Liver (tissue), 9 donors: ENCODE data around the gene DNAH6. TPM values are rescaled to one million over a fixed set of nuclear protein-coding genes. Genes with fewer than 3 reads are reported as not detected.

Experiments used
- DNase-seq: peaks from one replicate; pipeline ENCODE4 v3.0.0-alpha.2; 2017; ENCODE audit warnings: low spot score
- H3K27ac ChIP-seq, 2 donors: one replicate each; pipeline ENCODE4 v1.7.0; 2013; ENCODE audit warnings: inconsistent platforms in 2 of 2, low read length in 2 of 2, control low read depth in 1 of 2, low read depth in 1 of 2, mild to moderate bottlenecking in 1 of 2
- H3K27me3 ChIP-seq, 4 donors: one replicate each; pipeline versions ENCODE4 v1.6.1 to v1.7.0; 2013; ENCODE audit warnings: low read length in 3 of 4, inconsistent platforms in 1 of 4, mild to moderate bottlenecking in 1 of 4, moderate library complexity in 1 of 4; ENCODE audit not compliant: control insufficient read depth in 4 of 4, insufficient read depth in 4 of 4
- H3K36me3 ChIP-seq, 4 donors: one replicate each; pipeline versions ENCODE4 v1.6.1 to v1.7.0; 2013; ENCODE audit warnings: low read length in 3 of 4, mild to moderate bottlenecking in 3 of 4, low read depth in 1 of 4, moderate library complexity in 1 of 4; ENCODE audit not compliant: control insufficient read depth in 4 of 4, insufficient read depth in 3 of 4
- H3K4me1 ChIP-seq, 4 donors: one replicate each; pipeline versions ENCODE4 v1.6.1 to v1.7.0; 2013; ENCODE audit warnings: low read length in 3 of 4, mild to moderate bottlenecking in 3 of 4, moderate library complexity in 1 of 4; ENCODE audit not compliant: control insufficient read depth in 4 of 4, insufficient read depth in 4 of 4
- H3K4me3 ChIP-seq, 3 donors: one replicate each; pipeline versions ENCODE4 v1.6.1 to v1.7.0; 2013; ENCODE audit warnings: low read length in 3 of 3, control low read depth in 1 of 3, low read depth in 1 of 3, mild to moderate bottlenecking in 1 of 3
- H3K9ac ChIP-seq, 2 donors: one replicate each; pipeline ENCODE4 v1.7.0; 2013; ENCODE audit warnings: low read length in 2 of 2, mild to moderate bottlenecking in 2 of 2, moderate library complexity in 2 of 2, control low read depth in 1 of 2, low read depth in 1 of 2
- H3K9me3 ChIP-seq, 4 donors: one replicate each; pipeline versions ENCODE4 v1.6.1 to v1.7.0; 2013; ENCODE audit warnings: low read length in 3 of 4; ENCODE audit not compliant: control insufficient read depth in 4 of 4
- ATF3 ChIP-seq: IDR thresholded peaks from 2 replicates; pipeline ENCODE4 v1.6.1; 2016; ENCODE audit warnings: antibody characterized with exemption
- EGR1 ChIP-seq, 2 donors: IDR thresholded peaks; 2 replicates each; pipeline ENCODE4 v1.6.1; 2016 to 2018; ENCODE audit warnings: antibody characterized with exemption in 2 of 2, low read depth in 2 of 2
- FOXA1 ChIP-seq: IDR thresholded peaks from 2 replicates; pipeline ENCODE4 v1.6.1; 2016; ENCODE audit warnings: antibody characterized with exemption
- FOXA2 ChIP-seq: IDR thresholded peaks from 2 replicates; pipeline ENCODE4 v1.6.1; 2016; ENCODE audit warnings: antibody characterized with exemption
- GABPA ChIP-seq, 2 donors: IDR thresholded peaks in 1 of 2; conservative IDR thresholded peaks in 1 of 2; 2 replicates each; pipeline ENCODE4 v1.6.1; 2016; ENCODE audit warnings: antibody characterized with exemption in 2 of 2, mild to moderate bottlenecking in 1 of 2, moderate library complexity in 1 of 2
- HNF4A ChIP-seq, 2 donors: conservative IDR thresholded peaks; 2 replicates each; pipeline ENCODE4 v1.6.1; 2016; ENCODE audit warnings: antibody characterized with exemption in 2 of 2, mild to moderate bottlenecking in 2 of 2
- HNF4G ChIP-seq: IDR thresholded peaks from 2 replicates; pipeline ENCODE4 v1.6.1; 2016; ENCODE audit warnings: antibody characterized with exemption
- JUND ChIP-seq, 2 donors: IDR thresholded peaks; 2 replicates each; pipeline ENCODE4 v1.6.1; 2016; ENCODE audit warnings: antibody characterized with exemption in 2 of 2
- MAX ChIP-seq: IDR thresholded peaks from 2 replicates; pipeline ENCODE4 v1.6.1; 2016; ENCODE audit warnings: antibody characterized with exemption
- NR2F2 ChIP-seq: IDR thresholded peaks from 2 replicates; pipeline ENCODE4 v1.6.1; 2016; ENCODE audit warnings: antibody characterized with exemption
- RAD21 ChIP-seq, 2 donors: IDR thresholded peaks; 2 replicates each; pipeline ENCODE4 v1.6.1; 2016; ENCODE audit warnings: antibody characterized with exemption in 2 of 2, mild to moderate bottlenecking in 2 of 2
- RXRA ChIP-seq, 2 donors: IDR thresholded peaks; 2 replicates each; pipeline ENCODE4 v1.6.1; 2017 to 2018; ENCODE audit warnings: antibody characterized with exemption in 2 of 2, mild to moderate bottlenecking in 1 of 2
- SP1 ChIP-seq: IDR thresholded peaks from 2 replicates; pipeline ENCODE4 v1.6.1; 2018; ENCODE audit warnings: antibody characterized with exemption, mild to moderate bottlenecking
- YY1 ChIP-seq: IDR thresholded peaks from 2 replicates; pipeline ENCODE4 v1.6.1; 2016; ENCODE audit warnings: antibody characterized with exemption, mild to moderate bottlenecking
- ZBTB33 ChIP-seq: IDR thresholded peaks from 2 replicates; pipeline ENCODE4 v1.6.1; 2016; ENCODE audit warnings: antibody characterized with exemption
- WGBS: extraction: QIAGEN DNeasy Blood & Tissue Kit; methylation state at CpG from one replicate; pipeline ENCODE4 v1.1.7; 2013; 5-methylcytosine and 5-hydroxymethylcytosine counted together
- polyA plus RNA-seq, 2 donors: library from polyadenylated mRNA; stranded (reverse) in 1 of 2; unstranded in 1 of 2; fragments of 200-250 nt in 1 of 2; fragments of >200 nt in 1 of 2; fragmentation: Nextera tagmentation in 1 of 2; extraction: Ambion mirVana in 1 of 2; gene quantifications; one replicate each; pipeline versions ENCODE4 v1.2.1 to v1.2.3, GENCODE V29; 2013 to 2015
- total RNA-seq, 2 donors: library from RNA; depleted of rRNA; stranded (reverse); fragments of >200 nt; gene quantifications; one replicate each; pipeline ENCODE4 v1.2.3, GENCODE V29; 2014
- TF ChIP-seq, protein P1 (sequence below): IDR thresholded peaks from 2 replicates; pipeline ENCODE4 v1.6.1; 2016; ENCODE audit warnings: antibody characterized with exemption, mild to moderate bottlenecking
- TF ChIP-seq, protein P2 (sequence below): fragments of 150-350 bp; IDR thresholded peaks from 2 replicates; pipeline ENCODE4 v1.5.1; 2017; ENCODE audit warnings: improper control_type of control experiment, low read depth, low read length; ENCODE audit not compliant: missing input control
- donor health status: healthy.
- donor health status: healthy.
- donor health status: healthy.
- donor health status: healthy.
- donor health status: healthy.

DNAH6 gene
- total and polyA plus RNA-seq, 4 donors, result 0.32 to 1.6 (median 0.59) TPM

DNA sequence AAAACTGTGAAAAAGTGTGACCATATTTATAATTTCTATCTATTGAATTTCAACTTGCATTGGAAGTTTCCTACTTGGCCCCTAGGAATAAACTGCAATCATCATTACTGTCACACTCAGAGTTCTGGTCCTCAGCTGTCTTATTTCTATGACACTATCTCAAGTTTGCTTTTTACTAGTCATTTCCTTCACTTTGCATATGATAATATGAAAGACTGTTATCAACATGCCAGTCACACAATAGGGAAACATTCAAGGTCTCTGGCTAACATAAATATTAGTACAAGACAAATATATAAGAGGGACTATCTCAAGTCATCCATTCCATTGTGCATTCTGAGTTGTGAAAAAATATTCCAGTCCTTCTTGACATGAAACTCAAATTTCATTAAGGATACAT, 28.7 kb downstream of the DNAH6 start (continued):
- TF ChIP-seq, protein P1, sequence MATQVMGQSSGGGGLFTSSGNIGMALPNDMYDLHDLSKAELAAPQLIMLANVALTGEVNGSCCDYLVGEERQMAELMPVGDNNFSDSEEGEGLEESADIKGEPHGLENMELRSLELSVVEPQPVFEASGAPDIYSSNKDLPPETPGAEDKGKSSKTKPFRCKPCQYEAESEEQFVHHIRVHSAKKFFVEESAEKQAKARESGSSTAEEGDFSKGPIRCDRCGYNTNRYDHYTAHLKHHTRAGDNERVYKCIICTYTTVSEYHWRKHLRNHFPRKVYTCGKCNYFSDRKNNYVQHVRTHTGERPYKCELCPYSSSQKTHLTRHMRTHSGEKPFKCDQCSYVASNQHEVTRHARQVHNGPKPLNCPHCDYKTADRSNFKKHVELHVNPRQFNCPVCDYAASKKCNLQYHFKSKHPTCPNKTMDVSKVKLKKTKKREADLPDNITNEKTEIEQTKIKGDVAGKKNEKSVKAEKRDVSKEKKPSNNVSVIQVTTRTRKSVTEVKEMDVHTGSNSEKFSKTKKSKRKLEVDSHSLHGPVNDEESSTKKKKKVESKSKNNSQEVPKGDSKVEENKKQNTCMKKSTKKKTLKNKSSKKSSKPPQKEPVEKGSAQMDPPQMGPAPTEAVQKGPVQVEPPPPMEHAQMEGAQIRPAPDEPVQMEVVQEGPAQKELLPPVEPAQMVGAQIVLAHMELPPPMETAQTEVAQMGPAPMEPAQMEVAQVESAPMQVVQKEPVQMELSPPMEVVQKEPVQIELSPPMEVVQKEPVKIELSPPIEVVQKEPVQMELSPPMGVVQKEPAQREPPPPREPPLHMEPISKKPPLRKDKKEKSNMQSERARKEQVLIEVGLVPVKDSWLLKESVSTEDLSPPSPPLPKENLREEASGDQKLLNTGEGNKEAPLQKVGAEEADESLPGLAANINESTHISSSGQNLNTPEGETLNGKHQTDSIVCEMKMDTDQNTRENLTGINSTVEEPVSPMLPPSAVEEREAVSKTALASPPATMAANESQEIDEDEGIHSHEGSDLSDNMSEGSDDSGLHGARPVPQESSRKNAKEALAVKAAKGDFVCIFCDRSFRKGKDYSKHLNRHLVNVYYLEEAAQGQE, result no peak
- TF ChIP-seq RAD21 (IDR thresholded peaks at IDR 0.05) (no peak), RXRA (IDR thresholded peaks at IDR 0.05) (no peak), HNF4G (no peak)

- 94% methylated on average over 2 of the region's 2 CpGs for WGBS
- Histone ChIP-seq H3K27ac (no peak overlapping the region), H3K36me3 (no peaks in the 10 kb centered on the region), H3K9me3 (no peaks in the 10 kb centered on the region), H3K27me3 (no peaks in the 10 kb centered on the region), H3K4me1 (no peaks in the 10 kb centered on the region), H3K4me3 (no peak overlapping the region), H3K9ac (no peak overlapping the region)
- TF ChIP-seq FOXA2 (no peak), NR2F2 (no peak), YY1 (no peak), SP1 (no peak)
- no peak for DNase-seq
These were observed 30.3 kb downstream of the DNAH6 start for GRCh38 chr2:84546551-84546950.

DNA sequence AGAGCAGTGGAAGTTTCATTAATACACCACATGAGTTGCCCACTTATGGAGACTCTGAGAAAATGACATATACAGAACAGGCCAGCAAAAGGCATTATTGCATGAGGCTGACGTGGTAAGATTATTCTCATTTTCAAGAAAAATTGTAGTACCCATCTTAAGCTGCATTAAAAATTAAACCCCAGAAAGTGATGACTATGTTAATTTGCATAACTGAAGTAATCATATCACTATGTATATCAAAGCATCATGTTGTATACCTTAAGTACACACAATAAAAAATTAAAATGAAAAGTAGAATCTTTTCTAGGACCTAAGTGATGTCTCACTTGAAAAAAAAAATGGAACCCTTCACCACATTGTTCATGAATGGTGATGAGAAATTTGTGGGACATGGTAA, 32.0 kb downstream of the DNAH6 start:
- no peak for DNase-seq
- Histone ChIP-seq H3K9me3 (no peaks in the 10 kb centered on the region), H3K27ac (no peak overlapping the region), H3K36me3 (no peaks in the 10 kb centered on the region), H3K27me3 (no peaks in the 10 kb centered on the region), H3K4me1 (no peaks in the 10 kb centered on the region), H3K4me3 (no peak overlapping the region), H3K9ac (no peak overlapping the region)
- TF ChIP-seq RAD21 (IDR thresholded peaks at IDR 0.05), result no peak
- TF ChIP-seq RXRA (IDR thresholded peaks at IDR 0.05), result no peak
- no peak for TF ChIP-seq GABPA (IDR thresholded peaks at IDR 0.05 in 1 of 2, conservative IDR thresholded peaks at IDR 0.05 in 1 of 2)
- no peak for TF ChIP-seq MAX
- TF ChIP-seq, protein P2, sequence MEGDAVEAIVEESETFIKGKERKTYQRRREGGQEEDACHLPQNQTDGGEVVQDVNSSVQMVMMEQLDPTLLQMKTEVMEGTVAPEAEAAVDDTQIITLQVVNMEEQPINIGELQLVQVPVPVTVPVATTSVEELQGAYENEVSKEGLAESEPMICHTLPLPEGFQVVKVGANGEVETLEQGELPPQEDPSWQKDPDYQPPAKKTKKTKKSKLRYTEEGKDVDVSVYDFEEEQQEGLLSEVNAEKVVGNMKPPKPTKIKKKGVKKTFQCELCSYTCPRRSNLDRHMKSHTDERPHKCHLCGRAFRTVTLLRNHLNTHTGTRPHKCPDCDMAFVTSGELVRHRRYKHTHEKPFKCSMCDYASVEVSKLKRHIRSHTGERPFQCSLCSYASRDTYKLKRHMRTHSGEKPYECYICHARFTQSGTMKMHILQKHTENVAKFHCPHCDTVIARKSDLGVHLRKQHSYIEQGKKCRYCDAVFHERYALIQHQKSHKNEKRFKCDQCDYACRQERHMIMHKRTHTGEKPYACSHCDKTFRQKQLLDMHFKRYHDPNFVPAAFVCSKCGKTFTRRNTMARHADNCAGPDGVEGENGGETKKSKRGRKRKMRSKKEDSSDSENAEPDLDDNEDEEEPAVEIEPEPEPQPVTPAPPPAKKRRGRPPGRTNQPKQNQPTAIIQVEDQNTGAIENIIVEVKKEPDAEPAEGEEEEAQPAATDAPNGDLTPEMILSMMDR, result no peak
- no peak for TF ChIP-seq YY1
- TF ChIP-seq FOXA2, result no peak
- no peak for TF ChIP-seq HNF4A (conservative IDR thresholded peaks at IDR 0.05)
- TF ChIP-seq ZBTB33, result no peak
- no peak for TF ChIP-seq SP1
- no peak for TF ChIP-seq ATF3
- no peak for TF ChIP-seq FOXA1
- no peak for TF ChIP-seq EGR1 (IDR thresholded peaks at IDR 0.05; ENCODE audit: low read depth in 2 of 2)
- TF ChIP-seq JUND (IDR thresholded peaks at IDR 0.05), result no peak
- no peak for TF ChIP-seq HNF4G
- 86% methylated on average over 1 of the region's 1 CpG for WGBS
